Natural killer cell (primary cell): ENCODE results near the gene NEMP1. TPM values are rescaled to one million over a fixed set of nuclear protein-coding genes. Genes with fewer than 3 reads are reported as not detected.

Source experiments
- ATAC-seq, 3 donors: fragments of 150-1000 bp in 2 of 3; fragments of 200-7000 bp in 1 of 3; cut with Tn5 transposase; 1 replicate in 1 of 3; 2 replicates in 2 of 3; pipeline ENCODE4 v1.10.0; 2021; ENCODE audit warnings: mild to moderate bottlenecking in 2 of 3, moderate library complexity in 2 of 3
- DNase-seq, 2 donors: peaks; one replicate each; pipeline versions ENCODE4 v3.0.0 to v3.0.0-alpha.2; 2013 to 2021; ENCODE audit warnings: mixed read lengths in 1 of 2
- H3K27ac ChIP-seq: one replicate; pipeline ENCODE4 v1.5.1; 2013; ENCODE audit warnings: mild to moderate bottlenecking, low read length
- H3K27me3 ChIP-seq: one replicate; pipeline ENCODE4 v1.6.1; 2013; ENCODE audit warnings: low read length; ENCODE audit not compliant: control insufficient read depth, insufficient read depth
- H3K36me3 ChIP-seq: one replicate; pipeline ENCODE4 v1.6.1; 2013; ENCODE audit warnings: low read length; ENCODE audit not compliant: control insufficient read depth, insufficient read depth
- H3K4me1 ChIP-seq: one replicate; pipeline ENCODE4 v1.6.1; 2013; ENCODE audit warnings: low read length; ENCODE audit not compliant: control insufficient read depth, insufficient read depth
- H3K4me3 ChIP-seq: one replicate; pipeline ENCODE4 v1.5.1; 2013; ENCODE audit warnings: low read length
- H3K9me3 ChIP-seq: one replicate; pipeline ENCODE4 v1.6.1; 2013; ENCODE audit warnings: low read length; ENCODE audit not compliant: control insufficient read depth, insufficient read depth
- H3K27ac Mint-ChIP-seq, 2 donors: one replicate each; pipeline ENCODE4 v1.8.0; 2022; ENCODE audit warnings: mild to moderate bottlenecking in 2 of 2, mixed read lengths in 2 of 2, moderate library complexity in 1 of 2
- H3K27me3 Mint-ChIP-seq, 2 donors: one replicate each; pipeline ENCODE4 v1.8.0; 2022; ENCODE audit warnings: low read depth in 2 of 2, mixed read lengths in 2 of 2
- H3K36me3 Mint-ChIP-seq: one replicate; pipeline ENCODE4 v1.8.0; 2022; ENCODE audit warnings: mixed read lengths
- H3K4me1 Mint-ChIP-seq, 2 donors: one replicate each; pipeline ENCODE4 v1.8.0; 2022; ENCODE audit warnings: mixed read lengths in 2 of 2
- H3K4me3 Mint-ChIP-seq: one replicate; pipeline ENCODE4 v1.8.0; 2022; ENCODE audit warnings: mild to moderate bottlenecking, moderate library complexity, mixed read lengths
- H3K9me3 Mint-ChIP-seq, 2 donors: one replicate each; pipeline ENCODE4 v1.8.0; 2022; ENCODE audit warnings: mixed read lengths in 2 of 2
- CTCF ChIP-seq: fragments of 200-600 bp; IDR thresholded peaks from one replicate; pipeline ENCODE4 v1.8.0; 2022; ENCODE audit warnings: antibody characterized with exemption
- WGBS: methylation state at CpG from one replicate; pipeline ENCODE4 v1.1.7; 2013; ENCODE audit warnings: missing lambda C conversion rate; ENCODE audit not compliant: insufficient coverage; 5-methylcytosine and 5-hydroxymethylcytosine counted together
- intact Hi-C: fragments of 100-400 bp; cut with micrococcal nuclease; formaldehyde crosslinking; loops from one replicate; pipeline ENCODE4 v1.14.2; 2022
- total RNA-seq, 4 donors: library from RNA; stranded (reverse); fragments of 120-200 nt in 1 of 4; gene quantifications; one replicate each; pipeline versions ENCODE4 v1.2.3 to v1.2.4, GENCODE V29; 2013 to 2022

Gene NEMP1
- total RNA-seq, 3 donors from 2014 or later (not counting 1 experiment from before 2014, with no cell fraction given): 11.1 to 16.7 (median 12.1) TPM

- Histone ChIP-seq H3K9me3 (no peaks in the 10 kb centered on the region), H3K27ac (no peak overlapping the region), H3K27me3 (no peaks in the 10 kb centered on the region), H3K36me3 (no peaks in the 10 kb centered on the region), H3K4me1 (peaks cover 6% of the 10 kb centered on the region), H3K4me3 (no peak overlapping the region)
- peaks cover 21 to 32% of the 10 kb centered on the region in 2 donors for H3K27me3 Mint-ChIP-seq
- no peaks in the 10 kb centered on the region for H3K36me3 Mint-ChIP-seq
- no peak overlapping the region for H3K27ac Mint-ChIP-seq
- no peaks in the 10 kb centered on the region for H3K9me3 Mint-ChIP-seq
- TF ChIP-seq CTCF: no peak
- H3K4me1 Mint-ChIP-seq: peaks cover 5 to 11% of the 10 kb centered on the region in 2 donors
- DNase-seq (peak in 1 of 2 donors; percentile 45), ATAC-seq (no peak)
- no peak overlapping the region for H3K4me3 Mint-ChIP-seq
- 88% methylated on average over 12 of the region's 12 CpGs for WGBS
- intact Hi-C loops: no loop called here
These were observed 66.9 kb downstream of the NEMP1 start for GRCh38 chr12:57011438-57012424.

- Mint-ChIP-seq H3K4me1 (peaks cover 10 to 16% of the 10 kb centered on the region in 2 donors), H3K36me3 (no peaks in the 10 kb centered on the region), H3K9me3 (no peaks in the 10 kb centered on the region), H3K27me3 (peaks cover 21 to 32% of the 10 kb centered on the region in 2 donors), H3K4me3 (no peak overlapping the region), H3K27ac (no peak overlapping the region)
- no peak overlapping the region for H3K27ac ChIP-seq
- TF ChIP-seq CTCF: no peak
- ATAC-seq (no peak), DNase-seq (no peak)
- H3K4me3 ChIP-seq: no peak overlapping the region
- H3K27me3 ChIP-seq: no peaks in the 10 kb centered on the region
- intact Hi-C loops: no loop called here
- no peaks in the 10 kb centered on the region for H3K9me3 ChIP-seq
- peaks cover 11% of the 10 kb centered on the region for H3K4me1 ChIP-seq
- 94% methylated on average over 4 of the region's 4 CpGs for WGBS
- H3K36me3 ChIP-seq: no peaks in the 10 kb centered on the region
These were observed 67.9 kb downstream of the NEMP1 start for GRCh38 chr12:57010627-57011247.

- intact Hi-C loops: no loop called here
- TF ChIP-seq CTCF: no peak
- Histone ChIP-seq H3K4me3 (no peak overlapping the region), H3K4me1 (peaks cover 17% of the 10 kb centered on the region), H3K36me3 (no peaks in the 10 kb centered on the region), H3K27me3 (no peaks in the 10 kb centered on the region), H3K9me3 (no peaks in the 10 kb centered on the region), H3K27ac (no peak overlapping the region)
- no peak for DNase-seq
- Mint-ChIP-seq H3K27ac (no peak overlapping the region), H3K36me3 (no peaks in the 10 kb centered on the region), H3K4me1 (peaks cover 17 to 23% of the 10 kb centered on the region in 2 donors), H3K27me3 (peaks cover 18 to 26% of the 10 kb centered on the region in 2 donors), H3K9me3 (no peaks in the 10 kb centered on the region), H3K4me3 (no peak overlapping the region)
- WGBS: 100% methylated on average over 4 of the region's 5 CpGs
- no peak for ATAC-seq
These were observed 68.5 kb downstream of the NEMP1 start for GRCh38 chr12:57009949-57010626.
